C1 segment of cervical spinal cord (tissue), 14 donors: Measurements from ENCODE around the gene PJA2.
"Not testable (repeated sequence)": the region's sequence is repeated elsewhere in the genome, so short reads cannot be mapped to it uniquely, and the experiment has no call there.

Experiments
- DNase-seq, 14 donors: peaks; one replicate each; lab custom pipeline; 2025; lab: John Stamatoyannopoulos, UW

The PJA2 gene

GRCh38 chr5:109312695-109313094, 97.1 kb downstream of the PJA2 start:
- no peak for DNase-seq

GRCh38 chr5:109310315-109310714, 99.5 kb downstream of the PJA2 start:
- no peak for DNase-seq

GRCh38 chr5:109309326-109310063, 100.3 kb downstream of the PJA2 start:
- DNase-seq: no peak

- no peak for DNase-seq
These were observed 101.8 kb downstream of the PJA2 start for GRCh38 chr5:109307951-109308350.

- DNase-seq: no peak
These were observed 102.3 kb downstream of the PJA2 start for GRCh38 chr5:109307456-109307855.

GRCh38 chr5:109305352-109305751, 104.4 kb downstream of the PJA2 start:
- no peak for DNase-seq

GRCh38 chr5:109304309-109304708, 105.5 kb downstream of the PJA2 start:
- no peak for DNase-seq

- DNase-seq: no peak
These were observed 109.4 kb downstream of the PJA2 start for GRCh38 chr5:109300367-109300766.

GRCh38 chr5:109299557-109299956, 110.2 kb downstream of the PJA2 start:
- DNase-seq: no peak

GRCh38 chr5:109298794-109299193, 111.0 kb downstream of the PJA2 start:
- DNase-seq: no peak

- no peak for DNase-seq
These were observed 111.9 kb downstream of the PJA2 start for GRCh38 chr5:109297900-109298299.

- no peak for DNase-seq
These were observed 118.7 kb downstream of the PJA2 start for GRCh38 chr5:109291090-109291489.

- DNase-seq: no peak
These were observed 119.5 kb downstream of the PJA2 start for GRCh38 chr5:109290231-109290630.

GRCh38 chr5:109286628-109287027, 123.1 kb downstream of the PJA2 start:
- not testable (repeated sequence) for DNase-seq
